ENCODE measurements around the gene DTNA. TPM values are rescaled to one million over a fixed set of nuclear protein-coding genes. Genes with fewer than 3 reads are reported as not detected.

DTNA gene
- polyA plus RNA-seq, 6 donors from 2014 or later = not detected

- peaks cover 12 to 31% (median 17%) of the 10 kb centered on the region in 3 donors for H3K27me3 Mint-ChIP-seq
- DNase-seq (peak; percentile 19), ATAC-seq (ENCODE audit: low read depth in 2 of 2) (peak; percentile 30 to 40)
- no peak overlapping the region for H3K4me3 Mint-ChIP-seq
- H3K4me1 Mint-ChIP-seq = no peaks in the 10 kb centered on the region
- no peaks in the 10 kb centered on the region for H3K36me3 Mint-ChIP-seq
- peaks cover 0 to 7% (median 0%) of the 10 kb centered on the region in 7 donors for H3K9me3 Mint-ChIP-seq
- no peak overlapping the region for H3K27ac Mint-ChIP-seq
These were observed 77.9 kb downstream of the DTNA start for GRCh38 chr18:34787931-34788532.

GRCh38 chr18:34789768-34790344 lies 79.8 kb downstream of the DTNA start:
- ATAC-seq (ENCODE audit: low read depth in 2 of 2) (no peak), DNase-seq (no peak)
- no peak overlapping the region for H3K4me3 Mint-ChIP-seq
- H3K9me3 Mint-ChIP-seq = peaks cover 0 to 7% (median 2%) of the 10 kb centered on the region in 7 donors
- no peaks in the 10 kb centered on the region for H3K36me3 Mint-ChIP-seq
- H3K27me3 Mint-ChIP-seq = peaks cover 12 to 38% (median 23%) of the 10 kb centered on the region in 3 donors
- H3K4me1 Mint-ChIP-seq = no peaks in the 10 kb centered on the region
- H3K27ac Mint-ChIP-seq = no peak overlapping the region

- DNase-seq (no peak), ATAC-seq (ENCODE audit: low read depth in 2 of 2) (no peak)
- Mint-ChIP-seq H3K36me3 (no peaks in the 10 kb centered on the region), H3K4me1 (no peaks in the 10 kb centered on the region), H3K9me3 (peaks cover 0 to 7% (median 2%) of the 10 kb centered on the region in 7 donors), H3K27me3 (peaks cover 5 to 24% (median 12%) of the 10 kb centered on the region in 3 donors), H3K4me3 (no peak overlapping the region), H3K27ac (no peak overlapping the region)
These were observed 84.2 kb downstream of the DTNA start for GRCh38 chr18:34794348-34794747.

- Mint-ChIP-seq H3K27ac (no peak overlapping the region), H3K27me3 (peaks cover under 1 to 17% (median 7%) of the 10 kb centered on the region in 3 donors), H3K4me1 (no peaks in the 10 kb centered on the region), H3K9me3 (peaks cover 0 to 7% (median 2%) of the 10 kb centered on the region in 7 donors), H3K36me3 (no peaks in the 10 kb centered on the region), H3K4me3 (peak overlapping the region in 1 of 8 donors; percentile 13)
- ATAC-seq (ENCODE audit: low read depth in 2 of 2) (no peak), DNase-seq (no peak)
These were observed 85.1 kb downstream of the DTNA start for GRCh38 chr18:34795070-34795732.

- Mint-ChIP-seq H3K27me3 (peaks cover 0 to 7% (median 6%) of the 10 kb centered on the region in 3 donors), H3K4me3 (no peak overlapping the region), H3K9me3 (peaks cover 0 to 7% (median 2%) of the 10 kb centered on the region in 7 donors), H3K4me1 (no peaks in the 10 kb centered on the region), H3K27ac (no peak overlapping the region), H3K36me3 (no peaks in the 10 kb centered on the region)
- no peak for DNase-seq
- no peak for ATAC-seq (ENCODE audit: low read depth in 2 of 2)
These were observed 86.0 kb downstream of the DTNA start for GRCh38 chr18:34796035-34796657.

- no peaks in the 10 kb centered on the region for H3K4me1 Mint-ChIP-seq
- no peak overlapping the region for H3K27ac Mint-ChIP-seq
- no peaks in the 10 kb centered on the region for H3K9me3 Mint-ChIP-seq
- ATAC-seq (ENCODE audit: low read depth in 2 of 2) (no peak), DNase-seq (no peak)
- H3K27me3 Mint-ChIP-seq = peaks cover 0 to 9% (median 6%) of the 10 kb centered on the region in 3 donors
- H3K36me3 Mint-ChIP-seq = no peaks in the 10 kb centered on the region
- peak overlapping the region in 1 of 8 donors; percentile 37 for H3K4me3 Mint-ChIP-seq
These were observed 89.2 kb downstream of the DTNA start for GRCh38 chr18:34799291-34799690.

GRCh38 chr18:34800381-34800780 lies 90.3 kb downstream of the DTNA start:
- Mint-ChIP-seq H3K4me3 (no peak overlapping the region), H3K27me3 (peaks cover 0 to 10% (median 6%) of the 10 kb centered on the region in 3 donors), H3K27ac (no peak overlapping the region), H3K4me1 (no peaks in the 10 kb centered on the region), H3K9me3 (no peaks in the 10 kb centered on the region), H3K36me3 (no peaks in the 10 kb centered on the region)
- no peak for DNase-seq
- no peak for ATAC-seq (ENCODE audit: low read depth in 2 of 2)

GRCh38 chr18:34801774-34802173 lies 91.7 kb downstream of the DTNA start:
- H3K4me3 Mint-ChIP-seq = no peak overlapping the region
- no peaks in the 10 kb centered on the region for H3K4me1 Mint-ChIP-seq
- H3K9me3 Mint-ChIP-seq = no peaks in the 10 kb centered on the region
- H3K36me3 Mint-ChIP-seq = no peaks in the 10 kb centered on the region
- peaks cover 0 to 10% (median 6%) of the 10 kb centered on the region in 3 donors for H3K27me3 Mint-ChIP-seq
- H3K27ac Mint-ChIP-seq = no peak overlapping the region
- ATAC-seq (ENCODE audit: low read depth in 2 of 2) = no peak
- no peak for DNase-seq

GRCh38 chr18:34802959-34803358 lies 92.9 kb downstream of the DTNA start:
- no peak for DNase-seq
- H3K27me3 Mint-ChIP-seq = peaks cover 0 to 10% (median 6%) of the 10 kb centered on the region in 3 donors
- peak overlapping the region in 1 of 6 donors; percentile 67 for H3K27ac Mint-ChIP-seq
- no peaks in the 10 kb centered on the region for H3K36me3 Mint-ChIP-seq
- no peak for ATAC-seq (ENCODE audit: low read depth in 2 of 2)
- H3K4me1 Mint-ChIP-seq = no peaks in the 10 kb centered on the region
- no peak overlapping the region for H3K4me3 Mint-ChIP-seq
- H3K9me3 Mint-ChIP-seq = no peaks in the 10 kb centered on the region

GRCh38 chr18:34803877-34804400 lies 93.8 kb downstream of the DTNA start:
- no peak overlapping the region for H3K27ac Mint-ChIP-seq
- DNase-seq = no peak
- H3K4me3 Mint-ChIP-seq = peak overlapping the region in 1 of 8 donors; percentile 1

GRCh38 chr18:34805103-34805877 lies 95.2 kb downstream of the DTNA start:
- ATAC-seq (ENCODE audit: low read depth in 2 of 2) (no peak), DNase-seq (no peak)
- H3K9me3 Mint-ChIP-seq = no peaks in the 10 kb centered on the region
- H3K36me3 Mint-ChIP-seq = no peaks in the 10 kb centered on the region
- H3K27me3 Mint-ChIP-seq = peaks cover 0 to 10% (median 6%) of the 10 kb centered on the region in 3 donors
- no peaks in the 10 kb centered on the region for H3K4me1 Mint-ChIP-seq
- no peak overlapping the region for H3K27ac Mint-ChIP-seq
- no peak overlapping the region for H3K4me3 Mint-ChIP-seq

More at GRCh38 chr18:34803877-34804400, 93.8 kb downstream of the DTNA start:
- H3K36me3 Mint-ChIP-seq = no peaks in the 10 kb centered on the region
- ATAC-seq (ENCODE audit: low read depth in 2 of 2) = no peak
- H3K4me1 Mint-ChIP-seq = no peaks in the 10 kb centered on the region
- peaks cover 0 to 10% (median 6%) of the 10 kb centered on the region in 3 donors for H3K27me3 Mint-ChIP-seq
- no peaks in the 10 kb centered on the region for H3K9me3 Mint-ChIP-seq

- no peaks in the 10 kb centered on the region for H3K9me3 Mint-ChIP-seq
- H3K4me3 Mint-ChIP-seq = no peak overlapping the region
- peaks cover 0 to 10% (median 6%) of the 10 kb centered on the region in 3 donors for H3K27me3 Mint-ChIP-seq
- H3K27ac Mint-ChIP-seq = peak overlapping the region in 1 of 6 donors; percentile 40
- no peaks in the 10 kb centered on the region for H3K36me3 Mint-ChIP-seq
- ATAC-seq (ENCODE audit: low read depth in 2 of 2) = no peak
- no peaks in the 10 kb centered on the region for H3K4me1 Mint-ChIP-seq
- DNase-seq = no peak
These were observed 95.8 kb downstream of the DTNA start for GRCh38 chr18:34805878-34806351.

GRCh38 chr18:34806527-34806926 lies 96.4 kb downstream of the DTNA start:
- DNase-seq = no peak
- H3K9me3 Mint-ChIP-seq = no peaks in the 10 kb centered on the region
- no peak for ATAC-seq (ENCODE audit: low read depth in 2 of 2)
- H3K4me3 Mint-ChIP-seq = no peak overlapping the region
- peaks cover 0 to 10% (median 6%) of the 10 kb centered on the region in 3 donors for H3K27me3 Mint-ChIP-seq
- H3K4me1 Mint-ChIP-seq = no peaks in the 10 kb centered on the region
- H3K27ac Mint-ChIP-seq = no peak overlapping the region
- no peaks in the 10 kb centered on the region for H3K36me3 Mint-ChIP-seq
